ENCODE data around the gene HSPA1L.
"Not testable (repeated sequence)": the region's sequence is repeated elsewhere in the genome, so short reads cannot be mapped to it uniquely, and the experiment has no call there.

Gene HSPA1L

GRCh38 chr6:31811645-31812044 lies 3.4 kb downstream of the HSPA1L start:
- no peak for DNase-seq

- DNase-seq, result not testable (repeated sequence)
Observed at GRCh38 chr6:31808599-31808998, 6.5 kb downstream of the HSPA1L start.

- DNase-seq, result peak; percentile 94
Observed at GRCh38 chr6:31806470-31807272, 8.4 kb downstream of the HSPA1L start, which contains the start of gene LSM2. TSS of gene LSM2 (minus strand) at chr6:31806966. CDS start at chr6:31806757, 209 bp downstream.

GRCh38 chr6:31805939-31806469 lies 9.1 kb downstream of the HSPA1L start:
- DNase-seq, result no peak

- not testable (repeated sequence) for DNase-seq
Observed at GRCh38 chr6:31801031-31801927, 13.8 kb downstream of the HSPA1L start.

GRCh38 chr6:31799781-31800180 lies 15.3 kb downstream of the HSPA1L start:
- no peak for DNase-seq

- DNase-seq, result no peak
Observed at GRCh38 chr6:31797588-31797987, 17.5 kb downstream of the HSPA1L start.

- DNase-seq, result no peak
Observed at GRCh38 chr6:31796993-31797385, 18.1 kb downstream of the HSPA1L start.

- DNase-seq, result peak; percentile 35
Observed at GRCh38 chr6:31795616-31796298, 19.3 kb downstream of the HSPA1L start, which contains the start of gene VARS1. TSS of gene VARS1 (minus strand) at chr6:31795752. CDS start at chr6:31795217, 535 bp downstream.

GRCh38 chr6:31794866-31795615 lies 20.0 kb downstream of the HSPA1L start:
- no peak for DNase-seq

- DNase-seq, result no peak
Observed at GRCh38 chr6:31794294-31794865, 20.7 kb downstream of the HSPA1L start.

GRCh38 chr6:31793927-31794245 lies 21.2 kb downstream of the HSPA1L start:
- DNase-seq, result not testable (repeated sequence)

- no peak for DNase-seq
Observed at GRCh38 chr6:31792761-31793171, 22.3 kb downstream of the HSPA1L start.

GRCh38 chr6:31792090-31792374 lies 23.1 kb downstream of the HSPA1L start:
- DNase-seq, result no peak

GRCh38 chr6:31791324-31792089 lies 23.6 kb downstream of the HSPA1L start:
- DNase-seq, result peak; percentile 53

GRCh38 chr6:31785475-31785874 lies 29.6 kb downstream of the HSPA1L start:
- no peak for DNase-seq

GRCh38 chr6:31784098-31784925 lies 30.8 kb downstream of the HSPA1L start:
- DNase-seq, result no peak

- no peak for DNase-seq
Observed at GRCh38 chr6:31782126-31782855, 32.8 kb downstream of the HSPA1L start.
